NCI-H128 (cell line): Measurements from ENCODE around the gene RABGGTB.
"Not testable (repeated sequence)": the region's sequence is repeated elsewhere in the genome, so short reads cannot be mapped to it uniquely, and the experiment has no call there.

Source experiments
- DNase-seq: peaks from one replicate; lab custom pipeline; 2025; ENCODE audit not compliant: unreplicated experiment; lab: John Stamatoyannopoulos, UW

The RABGGTB gene

DNA sequence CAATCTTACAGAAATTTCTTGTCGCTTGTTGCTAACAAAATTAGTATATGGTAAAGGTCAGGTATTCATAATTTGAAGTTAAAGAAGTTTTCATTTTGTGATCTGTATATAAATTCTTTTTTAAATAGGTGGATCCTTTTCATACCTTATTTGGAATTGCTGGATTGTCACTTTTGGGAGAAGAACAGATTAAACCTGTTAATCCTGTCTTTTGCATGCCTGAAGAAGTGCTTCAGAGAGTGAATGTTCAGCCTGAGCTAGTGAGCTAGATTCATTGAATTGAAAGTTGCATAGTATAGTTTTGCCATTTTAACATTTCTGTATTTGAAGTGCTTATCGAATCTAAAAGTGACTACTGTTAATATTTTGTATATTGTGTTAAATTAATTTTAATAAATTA lies 8.3 kb downstream of the RABGGTB start:
- no peak for DNase-seq

GRCh38 chr1:75795703-75796193 lies 9.7 kb downstream of the RABGGTB start:
- DNase-seq = no peak

- DNase-seq = no peak
These were observed 10.6 kb downstream of the RABGGTB start, which contains the start of gene MSH4 for GRCh38 chr1:75796376-75797272. Gene MSH4, plus strand, starts transcription at chr1:75796882. Its CDS starts 104 bp downstream, at chr1:75796986.

- no peak for DNase-seq
These were observed 11.2 kb downstream of the RABGGTB start for GRCh38 chr1:75797273-75797588.

- DNase-seq = no peak
These were observed 11.7 kb downstream of the RABGGTB start for GRCh38 chr1:75797606-75798216.

- not testable (repeated sequence) for DNase-seq
These were observed 15.4 kb downstream of the RABGGTB start for GRCh38 chr1:75801480-75801879.

GRCh38 chr1:75808921-75809320 lies 22.9 kb downstream of the RABGGTB start:
- DNase-seq = no peak

GRCh38 chr1:75810113-75810512 lies 24.1 kb downstream of the RABGGTB start:
- not testable (repeated sequence) for DNase-seq

DNA sequence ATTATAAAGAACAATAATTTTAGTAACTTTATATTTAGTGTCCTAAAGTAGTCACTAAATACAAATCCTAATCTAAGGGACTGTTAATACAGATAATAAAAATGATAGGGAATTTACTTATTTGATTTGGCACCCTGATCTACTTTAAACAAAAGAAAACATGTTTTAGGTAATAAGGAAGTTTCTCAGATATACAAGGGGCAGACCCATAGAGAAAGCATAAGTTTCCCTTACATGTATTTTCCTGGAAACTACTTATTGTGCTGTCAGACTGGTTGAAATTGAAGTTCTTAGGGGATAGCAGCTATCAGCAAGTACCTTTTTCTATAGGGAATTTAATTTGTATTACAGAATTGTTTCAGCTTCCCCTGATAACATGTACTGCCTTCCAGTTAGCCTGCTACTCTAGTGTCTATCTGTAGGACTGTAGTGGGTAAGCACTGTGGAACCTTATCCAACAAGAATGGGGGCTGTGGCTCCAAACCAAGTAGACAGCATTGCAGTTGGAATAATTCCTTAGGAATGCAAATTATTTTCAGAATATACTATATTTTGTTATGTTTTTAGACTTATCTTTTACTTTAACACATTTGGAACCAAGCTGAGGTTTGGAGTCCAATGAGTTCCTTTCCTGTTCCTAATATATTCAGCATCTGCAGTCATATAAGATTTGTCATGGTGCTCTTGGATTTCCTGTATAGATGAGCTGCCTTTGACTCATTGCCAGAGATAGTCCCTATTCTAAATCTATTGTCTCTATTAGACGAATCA lies 25.3 kb downstream of the RABGGTB start:
- no peak for DNase-seq

GRCh38 chr1:75812065-75812464 lies 26.0 kb downstream of the RABGGTB start:
- no peak for DNase-seq

GRCh38 chr1:75823596-75823995 lies 37.5 kb downstream of the RABGGTB start:
- not testable (repeated sequence) for DNase-seq

GRCh38 chr1:75836528-75837100 lies 50.6 kb downstream of the RABGGTB start:
- DNase-seq = no peak

- no peak for DNase-seq
These were observed 52.0 kb downstream of the RABGGTB start for GRCh38 chr1:75838079-75838478.

- no peak for DNase-seq
These were observed 55.4 kb downstream of the RABGGTB start for GRCh38 chr1:75841421-75841820.
